GM12878 (cell line): ENCODE data around the gene EEF1AKMT3. TPM values are rescaled to one million over a fixed set of nuclear protein-coding genes. Genes with fewer than 3 reads are reported as not detected.
A peak's percentile ranks its signal among the peaks of the same experiment; 100 is the strongest.
"Not testable (repeated sequence)": the region's sequence is repeated elsewhere in the genome, so short reads cannot be mapped to it uniquely, and the experiment has no call there.

Experiments
- ATAC-seq: fragments of 200-7000 bp; cut with Tn5 transposase; 3 replicates; pipeline ENCODE4 v1.9.1; 2020; ENCODE audit warnings: mild to moderate bottlenecking, moderate library complexity
- BruUV-seq: library from RNA; stranded (reverse); fragments of 400-500 nt; replicated peaks from 2 replicates; lab custom pipeline; 2021; lab: Mats Ljungman, UMichigan
- CTCF ChIA-PET: fragments of 300-600 bp; sonication (Branson Sonifier 250); formaldehyde crosslinking; extraction: SDS; loops from one replicate; lab custom pipeline; 2021; ENCODE audit warnings: inconsistent platforms; lab: Yijun Ruan, JAX
- POLR2A ChIA-PET: fragments of 350-600 bp; formaldehyde crosslinking; extraction: SDS; loops from one replicate; lab custom pipeline; 2021; ENCODE audit warnings: inconsistent platforms; lab: Charles Lee
- RAD21 ChIA-PET: fragments of 300-600 bp; sonication (Branson Sonifier 250); formaldehyde crosslinking; loops from one replicate; lab custom pipeline; 2023; ENCODE audit warnings: antibody characterized with exemption; ENCODE audit not compliant: unreplicated experiment; lab: Charles Lee
- SMC1A ChIA-PET: fragments of 300-600 bp; sonication (Branson Sonifier 250); formaldehyde crosslinking; loops from one replicate; lab custom pipeline; 2023; ENCODE audit not compliant: unreplicated experiment, uncharacterized antibody; lab: Charles Lee
- DNase-seq: peaks from one replicate; pipeline ENCODE4 v3.0.0-alpha.2; 2011; ENCODE audit warnings: low read depth, low spot score
- FAIRE-seq: peaks from 3 replicates; lab custom pipeline; 2011; peaks lifted over from hg19 to GRCh38; lab: Jason Lieb, UNC
- H2AFZ ChIP-seq: 2 replicates; pipeline ENCODE4 v1.6.0; 2011; ENCODE audit warnings: low read depth, low read length, control low read depth; ENCODE audit not compliant: control insufficient read depth
- H3K27ac ChIP-seq: 2 replicates; pipeline ENCODE4 v1.5.1; 2011; ENCODE audit warnings: control low read depth; ENCODE audit not compliant: control insufficient read depth, insufficient read depth
- H3K27me3 ChIP-seq, 2 experiments: replicated peaks in 1 of 2; 2 replicates each; pipeline versions ENCODE4 v1.6.0 to v1.6.1; 2011; ENCODE audit warnings: low read length in 1 of 2; ENCODE audit not compliant: control insufficient read depth in 2 of 2, insufficient read depth in 2 of 2
- H3K36me3 ChIP-seq, 2 experiments: 2 replicates each; pipeline ENCODE4 v1.5.1; 2011; ENCODE audit warnings: low read length in 1 of 2; ENCODE audit not compliant: control insufficient read depth in 2 of 2, insufficient read depth in 2 of 2
- H3K4me1 ChIP-seq: 2 replicates; pipeline ENCODE4 v1.6.1; 2011; ENCODE audit warnings: mild to moderate bottlenecking, low read length, moderate library complexity, mixed read lengths; ENCODE audit not compliant: control insufficient read depth, insufficient read depth
- H3K4me2 ChIP-seq: 2 replicates; pipeline ENCODE4 v1.6.0; 2011; ENCODE audit warnings: control low read depth; ENCODE audit not compliant: control insufficient read depth, insufficient read depth
- H3K4me3 ChIP-seq: fragments of 200-600 bp; sonication (generic); 2 replicates; pipeline ENCODE4 v1.5.1; 2016
- H3K79me2 ChIP-seq: 2 replicates; pipeline ENCODE4 v1.6.0; 2011; ENCODE audit warnings: low read length; ENCODE audit not compliant: control insufficient read depth, insufficient read depth
- H3K9ac ChIP-seq: 2 replicates; pipeline ENCODE4 v1.8.0; 2011; ENCODE audit warnings: low read length, control low read depth, mixed read lengths; ENCODE audit not compliant: control insufficient read depth, insufficient read depth
- H3K9me3 ChIP-seq: replicated peaks from 3 replicates; pipeline ENCODE4 v1.5.1; 2011; ENCODE audit warnings: mild to moderate bottlenecking, low read length; ENCODE audit not compliant: control insufficient read depth, insufficient read depth
- H4K20me1 ChIP-seq: 2 replicates; pipeline ENCODE4 v1.6.0; 2011; ENCODE audit not compliant: control insufficient read depth, insufficient read depth
- POLR2A ChIP-seq: IDR thresholded peaks from 2 replicates; pipeline ENCODE4 v1.6.1; 2011; ENCODE audit warnings: low read depth, mild to moderate bottlenecking, low read length
- WGBS: methylation state at CpG from one replicate; pipeline ENCODE4 v1.1.6; 2016; ENCODE audit warnings: low lambda C conversion rate; ENCODE audit not compliant: insufficient replicate concordance, insufficient coverage; ENCODE audit errors: missing lambda C conversion rate; 5-methylcytosine and 5-hydroxymethylcytosine counted together
- in situ Hi-C: fragments of 300-500 bp; cut with MboI; formaldehyde crosslinking; loops from 9 replicates; pipeline ENCODE4 v1.14.3; 2018; ENCODE audit warnings: mixed read lengths
- intact Hi-C: fragments of 100-400 bp; cut with micrococcal nuclease; formaldehyde crosslinking; loops from one replicate; pipeline ENCODE4 v1.14.2; 2022; ENCODE audit not compliant: unreplicated experiment
- polyA plus RNA-seq, 11 experiments: library from polyadenylated mRNA; depleted of rRNA in 4 of 11; unstranded in 6 of 11; stranded (reverse) in 5 of 11; fragments of >200 nt; fragmentation: Nextera tagmentation in 4 of 11; fragmentation: Illumina TruSeq in 1 of 11; extraction: Ambion mirVana in 4 of 11; extraction: Trizol in 1 of 11; gene quantifications; 1 replicate in 1 of 11; 2 replicates in 10 of 11; pipeline versions ENCODE4 v1.2.1 to v1.2.3, GENCODE V29; 2011 to 2016; ENCODE audit warnings: inconsistent platforms in 2 of 11, missing spikeins in 2 of 11, low read depth in 1 of 11
- total RNA-seq, 4 experiments: library from RNA; depleted of rRNA in 3 of 4; stranded (reverse); fragments of >200 nt in 3 of 4; fragmentation: Illumina TruSeq in 1 of 4; extraction: Trizol in 1 of 4; gene quantifications; 2 replicates each; pipeline versions ENCODE4 v1.2.1 to v1.2.3, GENCODE V29; 2013 to 2021

EEF1AKMT3 gene
- total and polyA plus RNA-seq, 10 of the 15 experiments (the other 5 are each of a cell fraction or from before 2014, with no cell fraction given) = 1.2 to 8.2 (median 3.5) TPM

DNA sequence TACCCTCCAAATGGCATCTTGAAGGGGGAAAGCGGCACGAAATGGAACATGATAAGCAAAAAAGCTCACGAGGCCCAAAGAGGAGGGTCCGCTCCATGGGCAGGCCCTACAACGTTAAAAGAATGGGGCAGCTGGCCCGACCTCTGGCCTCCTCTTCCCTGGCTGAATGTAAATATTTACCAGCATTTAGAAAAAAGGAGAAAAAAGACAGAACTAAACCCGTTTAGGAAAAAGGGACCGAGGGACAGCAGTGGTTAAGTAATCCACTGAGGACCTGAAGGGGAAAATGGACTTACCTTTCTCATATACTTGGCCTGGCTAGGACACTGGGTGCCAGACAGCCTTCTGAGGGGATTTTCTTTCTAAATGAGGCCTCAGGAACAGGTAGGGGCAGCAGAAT, 47.7 kb downstream of the EEF1AKMT3 start:
- BruUV-seq, H3K4me3 ChIP-seq, SMC1A ChIA-PET, ATAC-seq, H3K4me2 ChIP-seq, H3K4me1 ChIP-seq, H3K27ac ChIP-seq, H2AFZ ChIP-seq, H3K9me3 ChIP-seq, in situ Hi-C loops, FAIRE-seq, H3K9ac ChIP-seq, POLR2A ChIA-PET, intact Hi-C loops, H4K20me1 ChIP-seq, CTCF ChIA-PET, RAD21 ChIA-PET, H3K27me3 ChIP-seq, DNase-seq, H3K79me2 ChIP-seq: not testable (repeated sequence)
- H3K36me3 ChIP-seq = peaks cover 17 to 28% of the 10 kb centered on the region in 2 experiments; a peak in 3 of 4 replicates
- 95% methylated on average over 8 of the region's 8 CpGs for WGBS

DNA sequence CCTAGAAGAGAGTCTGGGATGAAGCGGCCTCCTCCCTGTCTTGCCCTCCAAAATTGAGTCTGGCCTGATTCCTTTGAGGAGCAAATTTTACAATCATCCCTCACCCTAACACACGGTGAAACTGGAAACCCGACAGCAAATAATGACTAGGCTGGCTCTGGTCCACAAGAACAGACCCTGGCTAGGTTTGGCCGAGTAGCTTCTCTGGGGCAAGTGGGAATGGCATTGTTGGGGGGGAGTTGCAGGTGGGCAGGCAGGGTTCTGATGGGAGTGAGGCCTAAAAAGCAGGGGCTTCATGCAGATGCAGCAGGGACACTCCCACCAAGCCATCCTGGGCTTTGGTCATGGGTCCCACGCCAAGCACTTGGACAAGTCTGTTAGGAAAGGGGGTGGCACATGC, 48.6 kb downstream of the EEF1AKMT3 start:
- H3K79me2 ChIP-seq, FAIRE-seq, H3K4me2 ChIP-seq, intact Hi-C loops, POLR2A ChIA-PET, H3K27me3 ChIP-seq, in situ Hi-C loops, H4K20me1 ChIP-seq, BruUV-seq, H3K4me1 ChIP-seq, RAD21 ChIA-PET, H3K27ac ChIP-seq, H3K4me3 ChIP-seq, SMC1A ChIA-PET, CTCF ChIA-PET, ATAC-seq, H2AFZ ChIP-seq, DNase-seq, H3K9me3 ChIP-seq, H3K9ac ChIP-seq: not testable (repeated sequence)
- WGBS = 85% methylated on average over 5 of the region's 5 CpGs
- peaks cover 17 to 31% of the 10 kb centered on the region in 2 experiments for H3K36me3 ChIP-seq
- TF ChIP-seq POLR2A = 0 out of 2 replicates have a peak, but pooled peaks have one; percentile 3
